ENCODE data around the gene HOXC11. TPM values are rescaled to one million over a fixed set of nuclear protein-coding genes. Genes with fewer than 3 reads are reported as not detected.

HOXC11 gene
- total RNA-seq, 1 donor from 2014 or later: not detected

DNA sequence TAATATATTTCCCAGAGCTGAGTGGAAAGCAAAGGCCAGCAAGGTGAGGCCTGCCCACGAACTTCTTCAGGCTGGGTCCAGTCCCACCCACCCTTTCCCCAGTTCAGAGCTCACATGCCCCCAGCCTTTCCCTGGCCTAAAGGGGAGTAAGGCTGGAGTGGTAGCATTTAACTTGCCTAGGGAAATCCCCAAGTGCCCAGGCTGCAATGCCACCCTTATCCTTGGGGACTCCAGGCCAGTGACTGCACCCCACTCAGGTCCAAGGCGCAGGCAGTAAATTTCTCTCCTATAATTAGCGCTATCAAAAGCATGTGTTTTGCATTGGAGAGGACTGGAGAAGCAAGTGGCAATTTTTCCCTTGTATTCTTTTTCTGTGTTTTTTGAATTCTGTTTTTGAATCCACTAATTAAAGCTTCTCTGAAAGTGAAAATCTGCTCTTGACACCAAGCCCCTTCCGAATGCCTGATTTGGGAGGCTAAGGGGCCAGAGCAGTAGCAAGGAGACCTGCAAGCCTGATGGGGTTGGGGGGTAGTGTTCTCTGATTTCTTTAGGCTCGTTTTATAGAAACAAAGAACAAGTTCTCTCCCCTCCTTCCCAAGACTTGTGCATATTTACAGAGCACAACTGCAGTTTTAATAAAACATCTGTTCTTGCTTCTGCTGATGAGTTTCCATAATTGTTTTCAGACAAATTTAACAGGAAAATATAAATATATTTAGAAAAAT is 51.8 kb downstream of the HOXC11 start:
- intact Hi-C loops (cut with DNase I): no loop called here
- DNase-seq: no peak
- no peak for ATAC-seq (ENCODE audit: poor library complexity)

DNA sequence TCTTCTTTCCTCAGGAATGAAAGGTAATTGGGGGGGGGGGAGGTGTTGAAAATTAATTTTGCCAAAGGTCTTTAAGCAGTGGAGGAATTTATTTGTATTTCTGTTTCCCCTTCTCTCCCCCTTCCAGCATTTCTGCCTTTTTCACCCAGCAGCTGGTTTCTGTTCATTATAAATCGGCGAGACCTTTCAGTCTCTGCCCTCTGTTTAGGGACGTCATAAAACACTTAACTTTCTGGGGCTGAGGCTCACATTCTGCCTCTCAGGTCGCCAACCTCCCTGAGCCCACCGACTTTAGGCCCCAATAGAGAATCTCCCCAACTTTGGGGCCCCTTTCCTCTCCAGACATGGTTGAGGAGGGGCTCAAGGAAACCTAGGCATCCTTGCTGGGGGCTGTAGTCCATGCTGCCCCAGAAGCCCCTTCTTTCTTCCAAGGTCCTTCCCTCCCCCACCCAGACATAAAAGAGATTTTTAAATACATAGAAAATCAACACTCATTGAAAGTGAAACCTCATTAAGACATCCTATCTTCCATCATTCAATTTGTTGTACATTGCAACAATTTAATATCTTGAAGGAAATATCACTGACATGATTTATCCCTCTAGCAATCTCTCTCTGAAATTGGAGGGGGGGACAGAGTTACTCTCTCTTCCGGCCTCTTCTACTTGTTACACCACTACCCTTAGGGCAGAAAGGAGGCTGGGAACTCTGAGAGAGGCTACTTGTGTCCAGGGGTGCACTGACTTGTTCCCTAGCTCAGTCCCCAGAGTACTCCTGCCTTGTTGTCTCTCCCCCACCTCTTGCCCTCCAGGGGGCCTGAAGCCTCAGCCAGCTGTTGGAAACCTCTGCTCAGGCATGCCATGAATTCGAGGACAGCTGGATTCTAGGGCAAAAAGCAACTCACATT is 52.8 kb downstream of the HOXC11 start:
- intact Hi-C loops (cut with DNase I): no loop called here

DNA sequence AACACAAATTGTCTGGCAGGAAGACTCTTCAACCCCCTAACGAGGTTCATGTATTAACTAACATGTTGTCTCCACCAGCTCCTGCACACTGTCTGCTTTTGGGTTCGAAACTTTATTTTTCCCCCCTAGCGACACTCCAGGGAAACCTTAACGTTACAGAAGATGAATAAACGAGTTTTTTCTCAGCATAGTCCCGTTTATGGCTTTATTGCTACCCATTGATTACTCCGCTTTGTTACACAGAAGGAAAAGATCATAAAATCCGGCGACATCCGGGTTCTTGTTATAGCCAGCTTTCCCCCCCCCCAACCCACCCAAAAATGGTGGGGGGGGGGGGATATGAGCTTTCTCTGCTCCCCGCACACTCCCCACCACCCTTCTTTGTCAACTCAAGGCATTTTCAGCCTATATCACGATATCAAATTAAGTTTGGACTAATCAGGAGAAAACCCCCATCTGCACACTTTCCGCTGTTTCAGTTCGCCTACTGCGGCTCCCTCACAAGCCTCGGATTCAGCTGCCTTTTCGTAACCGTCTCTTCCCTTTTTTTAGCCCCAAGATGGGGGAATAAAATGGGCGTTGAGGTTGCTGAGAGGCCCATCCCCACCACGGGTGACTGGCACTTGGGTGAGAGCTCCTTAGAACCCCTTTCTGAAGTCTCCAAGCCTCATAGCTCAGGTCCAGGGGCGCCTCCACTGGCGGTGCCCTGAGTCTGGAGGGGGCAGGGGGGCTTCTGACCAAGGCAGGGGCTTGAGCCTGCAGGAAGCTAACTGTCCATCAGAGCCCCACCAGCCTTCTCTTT is 53.9 kb downstream of the HOXC11 start:
- intact Hi-C loops (cut with DNase I): no loop called here
- no peak for DNase-seq
- ATAC-seq (ENCODE audit: poor library complexity): no peak

More for the DNA sequence above, 52.8 kb downstream of the HOXC11 start:
- ATAC-seq (ENCODE audit: poor library complexity): no peak
- no peak for DNase-seq

Small RNAs within 50 kb of the gene (microRNA-seq; reads per million reads assigned to microRNA genes)
- gene MIR196A2: not detected

Other genes with a start within 250 kb of the HOXC11 start
- 179 TPM for gene CALCOCO1, start 245.7 kb upstream of the HOXC11 start, total RNA-seq
- gene CISTR, start 221.1 kb upstream of the HOXC11 start, total RNA-seq: 0.83 TPM
- not detected for gene HOXC13, start 34.3 kb upstream of the HOXC11 start, total RNA-seq
- not detected for gene HOXC12, start 18.2 kb upstream of the HOXC11 start, total RNA-seq
- not detected for gene HOTAIR, start 1.8 kb downstream of the HOXC11 start, total RNA-seq
- gene HOXC10, start 12.0 kb downstream of the HOXC11 start, total RNA-seq: not detected
- not detected for gene HOXC9, start 27.0 kb downstream of the HOXC11 start, total RNA-seq
- not detected for gene HOXC8, start 35.9 kb downstream of the HOXC11 start, total RNA-seq
- gene HOXC6, start 55.3 kb downstream of the HOXC11 start, total RNA-seq: 0.30 TPM
- not detected for gene HOXC5, start 59.9 kb downstream of the HOXC11 start, total RNA-seq
- not detected for gene HOXC4, start 80.7 kb downstream of the HOXC11 start, total RNA-seq
- 16.5 TPM for gene SMUG1, start 215.9 kb downstream of the HOXC11 start, total RNA-seq

Data from Right ventricle myocardium superior (tissue), 1 donor.